ENCODE data around the gene SNRNP25. TPM values are rescaled to one million over a fixed set of nuclear protein-coding genes. Genes with fewer than 3 reads are reported as not detected.
"Not testable (repeated sequence)": the region's sequence is repeated elsewhere in the genome, so short reads cannot be mapped to it uniquely, and the experiment has no call there.

Gene SNRNP25
- total RNA-seq, 1 donor from 2014 or later = 28.6 TPM

GRCh38 chr16:36336-36984 lies 17.2 kb upstream of the SNRNP25 start:
- Mint-ChIP-seq H3K27me3 (ENCODE audit: unreplicated experiment) (no peaks in the 10 kb centered on the region), H3K4me3 (ENCODE audit: unreplicated experiment) (no peak overlapping the region), H3K36me3 (ENCODE audit: unreplicated experiment) (no peaks in the 10 kb centered on the region), H3K27ac (ENCODE audit: unreplicated experiment) (no peak overlapping the region), H3K4me1 (ENCODE audit: unreplicated experiment) (no peaks in the 10 kb centered on the region), H3K9me3 (ENCODE audit: unreplicated experiment) (no peaks in the 10 kb centered on the region)
- peak; percentile 76 for DNase-seq (ENCODE audit: extremely low spot score, unreplicated experiment)
- TF ChIP-seq, protein P1, sequence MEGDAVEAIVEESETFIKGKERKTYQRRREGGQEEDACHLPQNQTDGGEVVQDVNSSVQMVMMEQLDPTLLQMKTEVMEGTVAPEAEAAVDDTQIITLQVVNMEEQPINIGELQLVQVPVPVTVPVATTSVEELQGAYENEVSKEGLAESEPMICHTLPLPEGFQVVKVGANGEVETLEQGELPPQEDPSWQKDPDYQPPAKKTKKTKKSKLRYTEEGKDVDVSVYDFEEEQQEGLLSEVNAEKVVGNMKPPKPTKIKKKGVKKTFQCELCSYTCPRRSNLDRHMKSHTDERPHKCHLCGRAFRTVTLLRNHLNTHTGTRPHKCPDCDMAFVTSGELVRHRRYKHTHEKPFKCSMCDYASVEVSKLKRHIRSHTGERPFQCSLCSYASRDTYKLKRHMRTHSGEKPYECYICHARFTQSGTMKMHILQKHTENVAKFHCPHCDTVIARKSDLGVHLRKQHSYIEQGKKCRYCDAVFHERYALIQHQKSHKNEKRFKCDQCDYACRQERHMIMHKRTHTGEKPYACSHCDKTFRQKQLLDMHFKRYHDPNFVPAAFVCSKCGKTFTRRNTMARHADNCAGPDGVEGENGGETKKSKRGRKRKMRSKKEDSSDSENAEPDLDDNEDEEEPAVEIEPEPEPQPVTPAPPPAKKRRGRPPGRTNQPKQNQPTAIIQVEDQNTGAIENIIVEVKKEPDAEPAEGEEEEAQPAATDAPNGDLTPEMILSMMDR (IDR thresholded peaks at IDR 0.05) = no peak

- no peaks in the 10 kb centered on the region for H3K27me3 Mint-ChIP-seq (ENCODE audit: unreplicated experiment)
- no peak overlapping the region for H3K4me3 Mint-ChIP-seq (ENCODE audit: unreplicated experiment)
- H3K9me3 Mint-ChIP-seq (ENCODE audit: unreplicated experiment) = no peaks in the 10 kb centered on the region
- DNase-seq (ENCODE audit: extremely low spot score, unreplicated experiment) = peak; percentile 30
- TF ChIP-seq, protein P1 (IDR thresholded peaks at IDR 0.05) = no peak
- no peaks in the 10 kb centered on the region for H3K4me1 Mint-ChIP-seq (ENCODE audit: unreplicated experiment)
- H3K36me3 Mint-ChIP-seq (ENCODE audit: unreplicated experiment) = peaks cover 7% of the 10 kb centered on the region
- H3K27ac Mint-ChIP-seq (ENCODE audit: unreplicated experiment) = no peak overlapping the region
Observed at GRCh38 chr16:37511-37910, 16.1 kb upstream of the SNRNP25 start.

DNA sequence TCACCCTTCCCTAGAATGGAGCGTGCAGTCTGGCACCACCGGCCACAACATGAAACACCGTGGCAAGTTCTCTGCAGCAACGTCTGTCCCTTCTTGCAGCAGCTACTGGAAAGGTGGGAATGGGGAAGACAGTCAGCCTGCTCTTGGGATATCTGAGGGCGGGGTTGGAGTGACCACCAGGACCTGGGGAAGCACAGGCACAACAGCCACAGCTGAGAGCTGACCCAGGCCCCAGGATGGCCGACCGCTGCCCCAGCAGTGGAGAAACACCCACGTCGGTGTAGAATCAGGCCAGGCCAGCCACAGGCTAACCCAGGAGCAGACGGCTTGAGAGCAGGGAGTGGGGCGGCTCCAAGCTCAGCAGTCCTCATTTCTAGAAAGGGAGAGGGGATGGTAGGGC lies 15.4 kb upstream of the SNRNP25 start:
- not testable (repeated sequence) for H3K4me1 Mint-ChIP-seq (ENCODE audit: unreplicated experiment); H3K27me3 Mint-ChIP-seq (ENCODE audit: unreplicated experiment); H3K27ac Mint-ChIP-seq (ENCODE audit: unreplicated experiment); H3K9me3 Mint-ChIP-seq (ENCODE audit: unreplicated experiment); H3K4me3 Mint-ChIP-seq (ENCODE audit: unreplicated experiment); H3K36me3 Mint-ChIP-seq (ENCODE audit: unreplicated experiment)
- peak; percentile 82 for DNase-seq (ENCODE audit: extremely low spot score, unreplicated experiment)

GRCh38 chr16:38941-39892 lies 14.4 kb upstream of the SNRNP25 start:
- no peak for DNase-seq (ENCODE audit: extremely low spot score, unreplicated experiment)
- no peak overlapping the region for H3K27ac Mint-ChIP-seq (ENCODE audit: unreplicated experiment)
- H3K9me3 Mint-ChIP-seq (ENCODE audit: unreplicated experiment) = no peaks in the 10 kb centered on the region
- H3K36me3 Mint-ChIP-seq (ENCODE audit: unreplicated experiment) = peaks cover 10% of the 10 kb centered on the region
- no peak overlapping the region for H3K4me3 Mint-ChIP-seq (ENCODE audit: unreplicated experiment)
- no peaks in the 10 kb centered on the region for H3K27me3 Mint-ChIP-seq (ENCODE audit: unreplicated experiment)
- TF ChIP-seq, protein P1 (IDR thresholded peaks at IDR 0.05) = no peak
- H3K4me1 Mint-ChIP-seq (ENCODE audit: unreplicated experiment) = no peaks in the 10 kb centered on the region

GRCh38 chr16:41439-42068 lies 12.1 kb upstream of the SNRNP25 start:
- no peak for DNase-seq (ENCODE audit: extremely low spot score, unreplicated experiment)
- Mint-ChIP-seq H3K4me3 (ENCODE audit: unreplicated experiment) (no peak overlapping the region), H3K9me3 (ENCODE audit: unreplicated experiment) (no peaks in the 10 kb centered on the region), H3K36me3 (ENCODE audit: unreplicated experiment) (peaks cover 23% of the 10 kb centered on the region), H3K27ac (ENCODE audit: unreplicated experiment) (no peak overlapping the region), H3K4me1 (ENCODE audit: unreplicated experiment) (no peaks in the 10 kb centered on the region), H3K27me3 (ENCODE audit: unreplicated experiment) (no peaks in the 10 kb centered on the region)
- TF ChIP-seq, protein P1 (IDR thresholded peaks at IDR 0.05) = no peak

All from osteocyte (in vitro differentiated cells).